ENCODE measurements around the gene DNAJC8. TPM values are rescaled to one million over a fixed set of nuclear protein-coding genes. Genes with fewer than 3 reads are reported as not detected.
A peak's percentile ranks its signal among the peaks of the same experiment; 100 is the strongest.

The DNAJC8 gene
- total RNA-seq, 1 donor, result 60.1 TPM

DNA sequence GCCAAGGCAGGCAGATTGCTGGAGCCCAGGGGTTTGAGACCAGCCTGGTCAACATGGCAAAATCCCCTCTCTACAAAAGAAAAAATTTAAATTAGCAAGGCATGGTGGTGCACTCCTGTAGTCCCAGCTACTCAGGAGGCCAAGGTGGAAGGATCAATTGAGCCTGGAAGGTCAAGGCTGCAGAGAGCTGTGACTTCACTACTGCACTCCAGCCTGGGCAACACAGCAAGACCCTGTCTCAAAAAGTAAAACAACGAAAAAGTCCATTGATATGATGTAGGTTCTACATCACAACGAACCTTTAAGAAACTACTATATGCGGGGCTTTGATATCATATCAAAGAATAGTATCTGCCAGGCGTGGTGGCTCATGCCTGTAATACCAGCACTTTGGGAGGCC lies 77.2 kb downstream of the DNAJC8 start:
- no peak overlapping the region for H3K4me3 ChIP-seq (ENCODE audit: insufficient read depth, low read length)
- H4K20me1 ChIP-seq (ENCODE audit: insufficient read depth, low read length), result no peaks in the 10 kb centered on the region
- H3K27ac ChIP-seq (ENCODE audit: low read depth, low read length), result no peak overlapping the region
- H3K36me3 ChIP-seq (ENCODE audit: insufficient read depth, low read length), result no peaks in the 10 kb centered on the region
- H3K79me2 ChIP-seq (ENCODE audit: insufficient read depth, low read length), result no peaks in the 10 kb centered on the region
- no peaks in the 10 kb centered on the region for H3K27me3 ChIP-seq (ENCODE audit: insufficient read depth, low read length)
- H3K4me2 ChIP-seq (ENCODE audit: insufficient read depth, low read length), result no peak overlapping the region
- H3K9me3 ChIP-seq (ENCODE audit: low read depth, low read length), result no peaks in the 10 kb centered on the region
- H2AFZ ChIP-seq (ENCODE audit: low read length), result no peak overlapping the region
- no peak for DNase-seq (ENCODE audit: insufficient read length, low spot score, missing footprints)
- peaks cover 10% of the 10 kb centered on the region for H3K4me1 ChIP-seq (ENCODE audit: insufficient read depth, low read length)
- TF ChIP-seq, protein P1, sequence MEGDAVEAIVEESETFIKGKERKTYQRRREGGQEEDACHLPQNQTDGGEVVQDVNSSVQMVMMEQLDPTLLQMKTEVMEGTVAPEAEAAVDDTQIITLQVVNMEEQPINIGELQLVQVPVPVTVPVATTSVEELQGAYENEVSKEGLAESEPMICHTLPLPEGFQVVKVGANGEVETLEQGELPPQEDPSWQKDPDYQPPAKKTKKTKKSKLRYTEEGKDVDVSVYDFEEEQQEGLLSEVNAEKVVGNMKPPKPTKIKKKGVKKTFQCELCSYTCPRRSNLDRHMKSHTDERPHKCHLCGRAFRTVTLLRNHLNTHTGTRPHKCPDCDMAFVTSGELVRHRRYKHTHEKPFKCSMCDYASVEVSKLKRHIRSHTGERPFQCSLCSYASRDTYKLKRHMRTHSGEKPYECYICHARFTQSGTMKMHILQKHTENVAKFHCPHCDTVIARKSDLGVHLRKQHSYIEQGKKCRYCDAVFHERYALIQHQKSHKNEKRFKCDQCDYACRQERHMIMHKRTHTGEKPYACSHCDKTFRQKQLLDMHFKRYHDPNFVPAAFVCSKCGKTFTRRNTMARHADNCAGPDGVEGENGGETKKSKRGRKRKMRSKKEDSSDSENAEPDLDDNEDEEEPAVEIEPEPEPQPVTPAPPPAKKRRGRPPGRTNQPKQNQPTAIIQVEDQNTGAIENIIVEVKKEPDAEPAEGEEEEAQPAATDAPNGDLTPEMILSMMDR (IDR thresholded peaks at IDR 0.05; ENCODE audit: extremely low read depth, low read depth, low read length), result no peak

DNA sequence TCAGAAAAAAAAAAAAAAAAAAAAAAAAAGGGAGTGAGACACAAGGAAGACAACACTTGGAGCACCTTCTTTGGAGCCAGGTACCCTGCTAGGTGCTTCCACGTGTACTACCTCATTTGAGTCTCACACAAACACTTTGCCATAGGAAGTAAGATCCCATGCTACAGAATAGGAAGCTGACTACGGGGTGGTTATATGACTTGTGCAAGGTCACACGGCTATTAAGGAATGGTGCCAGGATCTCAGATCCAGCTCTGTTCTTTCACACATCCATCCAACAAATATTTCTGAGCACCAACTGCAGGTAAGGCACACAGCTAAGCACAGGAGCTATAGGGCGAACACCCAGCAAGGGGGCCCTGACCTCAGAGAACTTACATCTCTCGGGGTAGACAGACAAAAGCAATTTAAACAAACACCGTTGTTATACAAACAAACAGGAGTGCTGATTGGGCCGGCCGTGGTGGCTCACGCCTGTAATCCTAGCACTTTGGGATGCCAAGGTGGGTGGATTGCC lies 78.7 kb downstream of the DNAJC8 start:
- Histone ChIP-seq H3K27ac (ENCODE audit: low read depth, low read length) (no peak overlapping the region), H3K27me3 (ENCODE audit: insufficient read depth, low read length) (no peaks in the 10 kb centered on the region), H3K4me3 (ENCODE audit: insufficient read depth, low read length) (no peak overlapping the region), H3K36me3 (ENCODE audit: insufficient read depth, low read length) (no peaks in the 10 kb centered on the region), H2AFZ (ENCODE audit: low read length) (no peak overlapping the region), H3K9me3 (ENCODE audit: low read depth, low read length) (no peaks in the 10 kb centered on the region), H3K4me1 (ENCODE audit: insufficient read depth, low read length) (peaks cover 8% of the 10 kb centered on the region), H3K4me2 (ENCODE audit: insufficient read depth, low read length) (no peak overlapping the region), H3K79me2 (ENCODE audit: insufficient read depth, low read length) (no peaks in the 10 kb centered on the region), H4K20me1 (ENCODE audit: insufficient read depth, low read length) (no peaks in the 10 kb centered on the region)
- DNase-seq (ENCODE audit: insufficient read length, low spot score, missing footprints), result peak; percentile 65
- TF ChIP-seq, protein P1 (IDR thresholded peaks at IDR 0.05; ENCODE audit: extremely low read depth, low read depth, low read length), result no peak

Other genes with a start within 250 kb of the DNAJC8 start
- gene EYA3, start 144.4 kb downstream of the DNAJC8 start, total RNA-seq, result 10.9 and 13.3 TPM in 2 replicates
- gene PTAFR, start 56.3 kb downstream of the DNAJC8 start, total RNA-seq, result under 0.01 TPM in 2 replicates
- gene ATP5IF1, start 3.1 kb upstream of the DNAJC8 start, total RNA-seq, result 51.8 and 53.3 TPM in 2 replicates
- gene SESN2, start 26.5 kb upstream of the DNAJC8 start, total RNA-seq, result 56.3 and 59.7 TPM in 2 replicates
- gene MED18, start 96.0 kb upstream of the DNAJC8 start, total RNA-seq, result 14.7 and 19.5 TPM in 2 replicates
- 12.7 and 14.7 TPM in 2 replicates for gene PHACTR4, start 136.7 kb upstream of the DNAJC8 start, total RNA-seq